Right cardiac atrium (tissue), 5 donors: Measurements from ENCODE around the gene TSHZ2. TPM values are rescaled to one million over a fixed set of nuclear protein-coding genes. Genes with fewer than 3 reads are reported as not detected.

Source experiments
- ATAC-seq, 2 donors: fragments of 200-7000 bp; cut with Tn5 transposase; one replicate each; pipeline versions ENCODE4 v1.8.0 to v1.9.1; 2020; ENCODE audit warnings: moderate library complexity in 2 of 2, mild to moderate bottlenecking in 1 of 2
- DNase-seq, 3 donors: peaks; one replicate each; pipeline ENCODE4 v3.0.0-alpha.2; 2020
- H3K27ac ChIP-seq: one replicate; pipeline ENCODE4 v1.5.1; 2013; ENCODE audit warnings: mild to moderate bottlenecking, low read length, control low read depth, moderate library complexity
- H3K27me3 ChIP-seq: one replicate; pipeline ENCODE4 v1.6.1; 2013; ENCODE audit not compliant: control insufficient read depth, insufficient read depth
- H3K4me1 ChIP-seq: one replicate; pipeline ENCODE4 v1.6.1; 2013; ENCODE audit warnings: low read length; ENCODE audit not compliant: control insufficient read depth, insufficient read depth
- H3K4me3 ChIP-seq: one replicate; pipeline ENCODE4 v1.5.1; 2013; ENCODE audit warnings: low read length, control low read depth
- H3K9me3 ChIP-seq: one replicate; pipeline ENCODE4 v1.6.1; 2013; ENCODE audit warnings: low read length; ENCODE audit not compliant: control insufficient read depth
- WGBS: extraction: QIAGEN DNeasy Blood & Tissue Kit; methylation state at CpG from one replicate; pipeline ENCODE4 v1.1.7; 2013; 5-methylcytosine and 5-hydroxymethylcytosine counted together
- intact Hi-C, 4 donors: fragments of 100-400 bp; cut with DNase I; formaldehyde crosslinking; loops; one replicate each; pipeline versions ENCODE4 v1.11.0 to v1.14.0; 2022 to 2023
- polyA plus RNA-seq: library from polyadenylated mRNA; stranded (reverse); fragments of 200-250 nt; gene quantifications from one replicate; pipeline ENCODE4 v1.2.3, GENCODE V29; 2013
- total RNA-seq, 4 donors: library from RNA; stranded (reverse); fragmentation: NEBNext Ultra II Directional; extraction: Animal tissue kit (Norgen Biotek cat#: 25700); gene quantifications; one replicate each; pipeline ENCODE4 v1.2.1, GENCODE V29; 2021
- donor health status: healthy with polysubstance abuse.
- donor health status: DM: no; HTN: yes; CAD: no.
- donor health status: DM: no; HTN: no; CAD: no.
- donor health status: DM: no; HTN: yes; CAD: no; lungs with severe emphysema.
- donor health status: DM: yes; HTN: yes; CAD: no.

TSHZ2 gene
- total and polyA plus RNA-seq, 5 donors, result 2.3 to 8.9 (median 6.9) TPM

DNA sequence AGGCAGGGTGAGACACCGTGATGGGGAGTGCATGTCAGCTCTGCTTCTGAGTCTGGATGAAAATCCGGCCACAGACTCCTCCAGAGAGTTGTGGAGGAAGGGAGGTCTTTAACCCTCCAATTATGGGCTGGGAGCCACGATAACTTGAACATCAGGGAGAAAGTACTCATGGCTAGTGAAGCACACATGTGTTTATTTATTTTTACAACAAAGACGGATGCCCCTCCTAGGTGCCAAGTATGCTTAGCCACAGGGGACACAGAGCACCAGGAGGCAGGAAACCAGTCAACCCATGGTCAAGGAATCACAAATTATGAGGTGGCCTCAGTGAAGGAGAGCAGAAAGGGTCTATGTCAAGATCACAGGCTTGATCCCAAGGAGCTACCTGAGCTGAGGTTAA lies 567.4 kb downstream of the TSHZ2 start:
- H3K9me3 ChIP-seq, result no peaks in the 10 kb centered on the region
- WGBS, result 34% methylated on average over 4 of the region's 4 CpGs

More for the DNA sequence above, 567.4 kb downstream of the TSHZ2 start:
- H3K27me3 ChIP-seq, result no peaks in the 10 kb centered on the region
- ATAC-seq, result no peak
- H3K4me3 ChIP-seq, result no peak overlapping the region
- intact Hi-C loops, result no loop called here
- H3K27ac ChIP-seq, result no peak overlapping the region
- DNase-seq, result no peak
- H3K4me1 ChIP-seq, result no peaks in the 10 kb centered on the region
